HepG2 (cell line): ENCODE measurements around the gene THSD4.

ENCODE experiments used
- EP300 ChIP-seq, 3 experiments: sonication (generic) in 1 of 3; formaldehyde crosslinking in 1 of 3; IDR thresholded peaks; 2 replicates each; pipeline versions ENCODE4 v1.5.1 to v1.6.1; 2011 to 2020; ENCODE audit warnings: low read depth in 2 of 3, low read length in 2 of 3, borderline replicate concordance in 1 of 3, improper control_type of control experiment in 1 of 3, mild to moderate bottlenecking in 1 of 3, missing genetic modification reagents in 1 of 3, moderate library complexity in 1 of 3
- NFYB ChIP-seq: sonication (generic); formaldehyde crosslinking; IDR thresholded peaks from 2 replicates; pipeline ENCODE4 v1.4.0; 2020; ENCODE audit warnings: missing genetic modification reagents
- SMARCC2 ChIP-seq: fragments of 450-650 bp; IDR thresholded peaks from 2 replicates; pipeline ENCODE4 v1.6.1; 2017; ENCODE audit warnings: antibody characterized with exemption, mild to moderate bottlenecking

- TF ChIP-seq NFYB (no peak), SMARCC2 (no peak), EP300 (IDR thresholded peaks at IDR 0.05; ENCODE audit: low read depth in 2 of 2, low read length in 2 of 2) (no peak), EP300 (CRISPR knock-in tag; IDR thresholded peaks at IDR 0.05; ENCODE audit: borderline replicate concordance) (no peak)
These were observed 495.7 kb downstream of the THSD4 start for GRCh38 chr15:71610728-71611552.
